Tibial artery (tissue), 4 donors: ENCODE results near the gene SMIM22.

ENCODE experiments used
- DNase-seq, 2 donors: peaks; one replicate each; pipeline ENCODE4 v3.0.0-alpha.2; 2019
- H3K27ac ChIP-seq, 2 donors: fragments of 200-600 bp; sonication (generic) in 1 of 2; 1 replicate in 1 of 2; 2 replicates in 1 of 2; pipeline ENCODE4 v1.5.1; 2018 to 2019; ENCODE audit warnings: mild to moderate bottlenecking in 1 of 2
- H3K27me3 ChIP-seq, 2 donors: fragments of 200-600 bp; sonication (generic) in 1 of 2; one replicate each; pipeline versions ENCODE4 v1.5.1 to v1.6.0; 2016 to 2019
- H3K36me3 ChIP-seq, 3 donors: fragments of 200-600 bp; sonication (generic) in 2 of 3; one replicate each; pipeline ENCODE4 v1.5.1; 2016 to 2019; ENCODE audit warnings: mild to moderate bottlenecking in 2 of 3
- H3K4me1 ChIP-seq, 4 donors: fragments of 200-600 bp; sonication (generic) in 2 of 4; 1 replicate in 3 of 4; 2 replicates in 1 of 4; pipeline ENCODE4 v1.5.1; 2016 to 2019
- H3K4me3 ChIP-seq, 2 donors: fragments of 200-600 bp; sonication (generic) in 1 of 2; 1 replicate in 1 of 2; 2 replicates in 1 of 2; pipeline ENCODE4 v1.5.1; 2018 to 2019; ENCODE audit warnings: mild to moderate bottlenecking in 2 of 2
- H3K9me3 ChIP-seq, 3 donors: fragments of 200-600 bp; sonication (generic) in 1 of 3; one replicate each; pipeline ENCODE4 v1.5.1; 2016 to 2019
- CTCF ChIP-seq, 2 experiments: fragments of 200-600 bp in 1 of 2; fragments of 450-650 bp in 1 of 2; IDR thresholded peaks; one replicate each; pipeline ENCODE4 v1.5.1; 2017 to 2019; ENCODE audit warnings: antibody characterized with exemption in 2 of 2, mild to moderate bottlenecking in 1 of 2, moderate library complexity in 1 of 2
- intact Hi-C: fragments of 100-400 bp; cut with DNase I; formaldehyde crosslinking; loops from one replicate; pipeline ENCODE4 v1.15.0; 2023; ENCODE audit warnings: low total_unique reads

Gene SMIM22

GRCh38 chr16:4792951-4793513 lies 2.1 kb upstream of the SMIM22 start:
- H3K4me1 ChIP-seq: no peaks in the 10 kb centered on the region
- no peak for TF ChIP-seq CTCF (IDR thresholded peaks at IDR 0.05)
- no peaks in the 10 kb centered on the region for H3K9me3 ChIP-seq
- peaks cover 0 to 15% (median 7%) of the 10 kb centered on the region in 3 donors for H3K36me3 ChIP-seq
- H3K27ac ChIP-seq: no peak overlapping the region
- intact Hi-C loops: no loop called here
- H3K4me3 ChIP-seq: no peak overlapping the region
- no peaks in the 10 kb centered on the region for H3K27me3 ChIP-seq
- no peak for DNase-seq

GRCh38 chr16:4795828-4796572 lies 831 bp downstream of the SMIM22 start:
- Histone ChIP-seq H3K4me3 (no peak overlapping the region), H3K9me3 (no peaks in the 10 kb centered on the region), H3K27ac (no peak overlapping the region), H3K4me1 (peaks cover 0 to 9% (median under 1%) of the 10 kb centered on the region in 4 donors), H3K27me3 (no peaks in the 10 kb centered on the region), H3K36me3 (peaks cover 0 to 33% (median 15%) of the 10 kb centered on the region in 3 donors)
- no peak for DNase-seq
- intact Hi-C loops: loop anchor here (5.0 kb wide), 1 partner anchor 89 kb away; no protein-coding TSS in a partner anchor
- TF ChIP-seq CTCF (IDR thresholded peaks at IDR 0.05): no peak

- TF ChIP-seq CTCF (IDR thresholded peaks at IDR 0.05): no peak
- intact Hi-C loops: loop anchor here (5.0 kb wide), 1 partner anchor 90 kb away; no protein-coding TSS in a partner anchor
- DNase-seq: no peak
- Histone ChIP-seq H3K4me1 (peaks cover 0 to 17% (median 9%) of the 10 kb centered on the region in 4 donors), H3K27ac (no peak overlapping the region), H3K9me3 (no peaks in the 10 kb centered on the region), H3K4me3 (no peak overlapping the region), H3K27me3 (no peaks in the 10 kb centered on the region), H3K36me3 (peaks cover 0 to 33% (median 15%) of the 10 kb centered on the region in 3 donors)
Observed at GRCh38 chr16:4796982-4797804, 2.0 kb downstream of the SMIM22 start.

GRCh38 chr16:4797805-4798252 lies 2.7 kb downstream of the SMIM22 start:
- Histone ChIP-seq H3K4me1 (peaks cover 0 to 17% (median 9%) of the 10 kb centered on the region in 4 donors), H3K27me3 (no peaks in the 10 kb centered on the region), H3K27ac (no peak overlapping the region), H3K9me3 (no peaks in the 10 kb centered on the region), H3K4me3 (no peak overlapping the region), H3K36me3 (peaks cover 0 to 33% (median 15%) of the 10 kb centered on the region in 3 donors)
- intact Hi-C loops: loop anchor here (5.0 kb wide), 1 partner anchor 91 kb away; no protein-coding TSS in a partner anchor
- DNase-seq: no peak
- no peak for TF ChIP-seq CTCF (IDR thresholded peaks at IDR 0.05)

GRCh38 chr16:4798456-4798855 lies 3.3 kb downstream of the SMIM22 start:
- intact Hi-C loops: loop anchor here (5.0 kb wide), 1 partner anchor 91 kb away; no protein-coding TSS in a partner anchor
- Histone ChIP-seq H3K4me1 (peaks cover 0 to 22% (median 11%) of the 10 kb centered on the region in 4 donors), H3K36me3 (peaks cover 0 to 33% (median 15%) of the 10 kb centered on the region in 3 donors), H3K27ac (no peak overlapping the region), H3K4me3 (no peak overlapping the region), H3K27me3 (no peaks in the 10 kb centered on the region), H3K9me3 (no peaks in the 10 kb centered on the region)
- DNase-seq: no peak
- no peak for TF ChIP-seq CTCF (IDR thresholded peaks at IDR 0.05)
